T follicular helper cell (primary cell): ENCODE measurements around the gene LYSET.
"Not testable (repeated sequence)": the region's sequence is repeated elsewhere in the genome, so short reads cannot be mapped to it uniquely, and the experiment has no call there.

ENCODE experiments used
- DNase-seq: peaks from one replicate; pipeline ENCODE4 v3.0.0-alpha.2; 2020; ENCODE audit warnings: low read depth

LYSET gene

DNA sequence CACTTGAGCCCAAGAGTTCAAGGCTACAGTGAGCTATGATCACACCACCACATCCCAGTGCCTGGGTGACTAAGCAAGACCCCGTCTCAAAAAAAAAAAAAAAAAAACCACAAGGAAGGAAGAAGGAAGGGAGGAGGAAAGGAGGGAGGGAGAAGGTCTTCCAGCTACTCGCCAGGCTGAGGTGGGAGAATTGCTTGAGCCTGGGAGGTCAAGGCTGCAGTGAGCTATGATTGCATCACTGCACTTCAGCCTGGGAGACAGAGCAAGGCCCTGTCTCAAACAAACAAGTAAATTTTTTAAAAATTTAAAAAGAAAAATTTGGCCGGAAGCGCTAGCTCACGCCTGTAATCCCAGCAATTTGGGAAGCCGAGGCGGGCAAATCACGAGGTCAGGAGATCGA, 16.5 kb upstream of the LYSET start:
- DNase-seq: not testable (repeated sequence)

DNA sequence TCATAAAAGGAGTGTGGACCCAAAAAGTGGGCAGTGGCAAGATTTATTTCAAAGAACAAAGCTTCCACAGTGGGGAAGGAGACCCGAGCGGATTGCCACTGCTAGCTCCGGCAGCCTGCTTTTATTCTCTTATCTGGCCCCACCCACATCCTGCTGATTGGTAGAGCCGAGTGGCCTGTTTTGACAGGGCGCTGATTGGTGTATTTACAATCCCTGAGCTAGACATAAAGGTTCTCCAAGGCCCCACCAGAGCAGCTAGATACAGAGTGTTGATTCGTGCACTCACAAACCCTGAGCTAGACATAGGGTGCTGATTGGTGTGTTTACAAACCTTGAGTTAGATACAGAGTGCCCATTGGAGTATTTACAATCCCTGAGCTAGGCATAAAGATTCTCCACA, 15.5 kb upstream of the LYSET start:
- not testable (repeated sequence) for DNase-seq

DNA sequence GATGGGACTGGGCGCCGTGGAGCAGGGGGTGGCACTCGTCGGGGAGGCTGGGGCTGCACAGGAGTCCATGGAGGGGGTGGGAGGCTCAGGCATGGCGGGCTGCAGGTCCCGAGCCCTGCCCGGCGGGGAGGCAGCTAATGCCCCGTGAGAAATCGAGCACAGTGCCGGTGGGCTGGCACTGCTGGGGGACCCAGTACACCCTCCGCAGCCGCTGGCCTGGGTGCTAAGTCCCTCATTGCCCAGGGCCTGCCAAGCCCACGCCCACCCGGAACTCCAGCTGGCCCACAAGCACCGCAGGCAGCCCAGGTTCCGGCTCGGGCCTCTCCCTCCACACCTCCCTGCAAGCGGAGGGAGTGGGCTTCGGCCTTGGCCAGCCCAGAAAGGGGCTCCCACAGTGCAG, 15.0 kb upstream of the LYSET start:
- DNase-seq: not testable (repeated sequence)

DNA sequence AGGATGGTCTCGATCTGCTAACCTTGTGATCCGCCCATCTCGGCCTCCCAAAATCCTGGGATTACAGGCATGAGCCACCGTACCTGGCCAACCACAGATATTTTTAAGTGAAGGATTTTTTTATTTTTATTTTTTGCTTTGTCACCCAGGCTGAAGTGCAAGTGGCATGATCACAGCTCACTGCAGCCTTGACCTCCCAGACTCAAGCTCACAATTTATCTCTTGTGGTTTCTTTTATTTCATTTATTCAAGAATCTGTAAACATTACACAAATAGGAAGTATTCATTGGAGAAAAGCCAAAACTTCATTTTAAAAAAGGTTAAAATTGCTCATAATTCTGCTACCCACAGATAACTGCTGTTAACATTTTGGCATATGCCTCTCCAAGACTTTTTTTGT, 13.7 kb upstream of the LYSET start:
- no peak for DNase-seq

DNA sequence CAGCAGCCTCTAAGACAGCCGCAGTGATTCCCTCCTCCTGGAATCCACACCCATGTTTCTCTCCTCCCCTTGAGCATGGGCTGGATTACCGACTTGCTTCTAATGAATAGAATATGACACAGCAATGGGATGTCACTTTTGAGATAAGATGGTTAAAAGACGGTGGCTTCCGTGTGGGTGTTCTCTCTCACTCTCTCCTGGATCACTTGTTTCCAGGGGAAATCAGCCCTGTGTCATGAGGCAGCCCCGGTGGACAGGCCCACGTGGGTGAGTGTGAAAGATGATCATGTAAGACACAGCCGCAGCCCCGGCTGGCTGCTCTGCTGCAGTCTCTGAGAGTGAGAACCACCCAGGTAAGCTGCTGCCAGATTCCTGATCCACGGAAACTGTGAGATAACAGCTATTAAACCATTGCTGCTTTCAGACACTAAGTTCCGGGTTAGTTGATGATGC, 11.1 kb upstream of the LYSET start:
- no peak for DNase-seq

DNA sequence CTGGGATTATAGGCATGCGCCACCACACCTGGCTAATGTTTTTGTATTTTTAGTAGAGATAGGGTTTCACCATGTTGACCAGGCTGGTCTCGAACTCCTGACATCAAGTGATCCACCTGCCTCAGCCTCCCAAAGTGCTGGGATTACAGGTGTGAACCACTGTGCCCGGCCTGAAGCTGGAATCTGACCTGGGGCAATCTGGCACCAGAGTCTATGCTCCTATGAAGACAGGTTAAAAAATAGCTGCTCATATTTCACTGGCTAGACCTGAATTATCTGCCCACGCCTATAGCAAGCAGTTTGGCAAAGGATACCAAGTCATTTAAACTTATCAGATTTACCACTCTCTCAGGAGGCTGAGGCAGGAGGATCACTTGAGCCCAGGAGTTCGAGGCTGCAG, 10.4 kb upstream of the LYSET start:
- not testable (repeated sequence) for DNase-seq

DNA sequence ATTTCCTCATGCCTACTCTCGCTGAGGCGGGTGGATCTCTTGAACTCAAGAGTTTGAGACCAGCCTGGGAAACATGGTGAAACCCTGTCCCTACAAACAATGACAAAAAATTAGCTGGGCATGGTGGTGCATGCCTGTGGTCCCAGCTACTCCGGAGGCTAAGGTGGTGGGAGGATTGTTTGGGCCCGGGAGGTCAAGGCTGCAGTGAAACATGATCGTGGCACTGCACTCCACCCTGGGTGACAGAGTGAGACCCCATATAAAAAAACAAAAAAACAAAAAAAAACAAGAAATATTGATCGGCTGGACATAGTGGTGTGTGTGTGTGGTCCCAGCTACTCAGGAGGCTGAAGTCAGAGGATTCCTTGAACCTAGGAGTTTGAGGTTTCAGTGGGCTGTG, 9.6 kb upstream of the LYSET start:
- DNase-seq: no peak

DNA sequence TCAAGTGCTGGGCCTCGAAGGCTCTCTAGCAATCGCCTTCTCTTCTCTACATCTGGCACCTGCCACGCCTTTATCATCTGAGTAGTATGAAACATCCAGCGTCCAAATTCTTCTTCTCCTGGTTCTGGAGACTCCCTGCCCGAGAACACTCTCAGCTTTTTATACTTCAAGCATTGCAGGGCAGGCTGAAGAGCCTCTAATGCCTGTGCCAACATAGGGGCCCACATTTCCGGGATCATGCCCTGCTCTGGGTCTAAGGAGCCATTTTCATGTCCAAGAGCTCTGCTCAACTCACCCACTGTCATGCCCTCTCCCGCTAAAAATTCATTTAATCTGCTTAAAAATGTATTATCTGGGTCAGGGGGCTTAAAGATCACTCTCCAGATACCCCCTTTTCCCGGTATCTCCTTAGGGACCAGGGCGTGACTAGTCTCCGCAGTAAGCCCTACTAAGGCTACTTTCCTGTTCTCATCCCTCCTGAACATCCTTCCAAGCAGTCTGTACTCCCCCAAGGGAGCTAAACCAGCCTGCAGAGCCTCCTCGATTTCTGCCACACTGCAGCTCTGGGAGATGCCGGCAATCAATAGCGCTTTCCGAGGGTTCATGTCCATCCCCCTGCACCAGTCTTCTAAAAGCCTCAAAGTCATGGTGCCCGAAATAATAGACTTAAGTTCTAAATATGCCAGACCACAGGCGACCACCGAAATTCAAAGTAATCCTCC, 1.4 kb upstream of the LYSET start:
- DNase-seq: no peak

DNA sequence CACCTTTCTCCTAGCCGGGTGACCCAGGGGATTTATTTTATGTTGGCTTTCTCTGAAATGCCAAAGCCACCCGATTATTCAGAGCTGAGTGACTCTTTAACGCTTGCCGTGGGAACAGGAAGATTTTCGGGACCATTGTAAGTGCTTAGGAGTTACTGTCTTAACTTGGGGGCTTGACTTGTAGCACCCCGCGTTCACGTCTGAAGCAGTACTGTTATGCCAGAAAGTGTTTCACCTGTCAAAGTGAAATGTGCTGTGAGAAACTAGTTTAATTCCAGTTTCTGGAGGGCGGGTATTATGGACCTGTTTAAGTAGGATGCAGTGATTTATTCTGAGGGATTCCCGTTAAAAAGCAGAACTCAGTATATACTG, 218 bp downstream of the LYSET start:
- no peak for DNase-seq

DNA sequence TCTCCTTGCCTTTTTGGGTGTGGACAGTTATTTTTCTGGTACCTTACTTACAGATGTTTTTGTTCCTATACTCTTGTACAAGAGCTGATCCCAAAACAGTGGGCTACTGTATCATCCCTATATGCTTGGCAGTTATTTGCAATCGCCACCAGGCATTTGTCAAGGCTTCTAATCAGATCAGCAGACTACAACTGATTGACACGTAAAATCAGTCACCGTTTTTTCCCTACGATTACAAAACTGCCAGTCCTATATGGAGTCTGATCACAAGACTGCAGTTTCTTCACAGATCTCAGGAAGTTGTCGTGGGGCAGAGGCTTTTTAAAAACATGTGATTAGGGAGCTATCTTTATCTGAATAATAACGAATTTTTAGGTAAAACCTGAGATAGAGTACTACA, 1.3 kb downstream of the LYSET start:
- no peak for DNase-seq

DNA sequence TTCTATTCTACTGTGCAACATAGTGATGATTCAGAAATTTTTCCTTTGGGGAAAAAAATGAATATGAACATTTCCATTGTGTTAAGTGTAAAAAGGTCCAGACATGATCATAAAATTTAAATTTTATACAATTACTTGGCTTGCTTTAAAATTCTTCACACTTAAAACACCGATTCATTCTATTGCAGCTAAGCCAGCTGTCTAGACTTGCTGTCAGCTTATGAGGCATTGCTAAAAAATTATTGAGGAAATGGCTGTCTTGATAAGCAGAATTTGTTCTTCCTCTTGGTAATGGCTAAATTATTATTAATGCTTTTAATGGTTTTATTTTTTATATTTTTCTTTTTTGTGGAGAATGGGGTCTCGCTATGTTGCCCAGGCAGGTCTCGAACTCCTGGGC, 1.8 kb downstream of the LYSET start:
- DNase-seq: no peak

DNA sequence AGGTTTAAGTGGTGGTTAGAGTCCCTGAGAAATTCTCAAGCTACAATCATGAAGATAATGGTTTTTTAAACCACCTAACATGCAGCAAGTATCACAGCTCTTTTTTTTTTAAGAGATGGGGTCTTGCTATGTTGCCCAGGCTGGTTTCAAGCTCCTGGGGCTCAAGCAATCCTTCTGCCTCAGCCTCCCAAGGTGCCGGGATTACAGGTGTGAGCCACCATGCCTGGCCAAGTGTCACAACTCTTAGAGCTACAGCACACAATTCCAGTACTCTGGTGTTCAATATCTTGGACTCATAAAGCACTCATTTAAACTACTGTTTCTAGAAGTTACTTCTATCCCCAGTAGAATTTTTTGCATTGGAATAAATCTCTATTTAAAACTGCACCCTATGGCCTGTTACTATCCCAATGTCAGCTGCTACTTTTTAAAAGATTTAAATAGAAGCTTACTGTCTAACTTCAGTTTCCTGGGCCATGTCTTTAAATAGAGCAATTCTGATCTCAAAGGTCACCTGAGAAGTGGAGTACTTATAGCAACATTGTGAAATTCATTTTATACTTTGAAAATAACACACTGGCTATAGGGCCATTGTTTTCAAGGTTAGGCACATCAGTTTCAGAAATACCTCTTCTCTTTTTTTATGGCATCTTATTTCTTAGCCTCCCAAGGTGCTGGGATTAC, 10.3 kb downstream of the LYSET start:
- no peak for DNase-seq

DNA sequence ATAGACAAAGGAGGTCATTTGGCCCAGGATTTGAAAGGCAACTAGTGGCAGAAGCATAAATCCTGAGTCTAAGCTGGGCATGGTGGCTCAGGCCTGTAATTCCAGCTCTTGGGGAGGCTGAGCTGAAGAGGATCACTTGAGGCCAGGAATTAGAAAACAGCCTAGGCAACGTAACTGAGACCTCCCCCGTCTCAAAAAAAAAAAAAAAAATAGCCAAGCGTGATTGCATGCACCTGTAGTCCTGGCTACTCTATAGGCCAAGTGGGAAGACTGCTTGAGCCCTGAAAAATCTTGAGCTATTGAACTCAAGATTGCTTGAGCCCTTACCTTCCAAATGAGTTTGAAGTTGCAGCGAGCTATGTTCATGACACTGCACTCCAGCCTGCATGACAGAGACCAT, 13.9 kb downstream of the LYSET start:
- DNase-seq: no peak

DNA sequence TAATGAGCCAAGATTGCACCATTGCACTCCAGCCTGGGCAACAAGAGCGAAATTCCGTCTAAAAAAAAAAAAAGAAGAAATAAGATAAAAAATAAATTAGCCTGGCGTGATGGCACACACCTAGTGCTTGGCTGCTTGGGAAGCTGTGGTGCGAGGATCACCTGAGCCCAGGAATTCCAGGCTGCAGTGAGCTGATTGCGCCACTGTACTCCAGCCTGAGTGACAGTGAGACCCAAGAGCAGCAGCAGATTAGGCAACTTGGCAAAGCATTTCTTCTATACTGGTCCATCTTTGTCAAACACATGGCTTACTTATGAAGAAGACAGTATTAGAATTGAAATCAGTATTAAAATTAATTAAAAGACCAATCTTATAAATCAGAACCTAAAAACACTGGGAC, 15.4 kb downstream of the LYSET start:
- no peak for DNase-seq

DNA sequence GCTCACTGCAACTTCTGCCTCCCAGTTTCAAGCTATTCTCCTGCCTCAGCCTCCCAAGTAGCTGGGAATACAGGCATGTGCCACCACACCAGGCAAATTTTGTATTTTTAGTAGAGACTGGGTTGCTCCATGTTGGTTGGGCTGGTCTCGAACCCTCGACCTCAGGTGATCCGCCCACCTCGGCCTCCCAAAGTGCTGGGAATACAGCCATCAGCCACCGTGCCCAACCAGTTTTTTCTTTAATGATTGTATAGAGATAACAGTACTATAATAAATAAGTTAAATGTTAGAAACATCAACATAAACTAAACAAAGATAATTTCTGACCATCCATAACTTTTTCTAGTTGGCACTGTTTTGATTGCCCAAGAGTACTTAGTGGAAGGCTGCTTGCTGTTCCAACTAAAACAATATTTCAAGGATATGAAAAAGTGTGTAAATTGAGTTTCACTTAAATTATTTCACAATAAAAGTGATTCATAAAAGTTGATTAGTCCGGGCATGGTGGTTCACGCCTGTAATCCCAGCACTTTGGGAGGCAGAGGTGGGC, 16.1 kb downstream of the LYSET start:
- DNase-seq: no peak

DNA sequence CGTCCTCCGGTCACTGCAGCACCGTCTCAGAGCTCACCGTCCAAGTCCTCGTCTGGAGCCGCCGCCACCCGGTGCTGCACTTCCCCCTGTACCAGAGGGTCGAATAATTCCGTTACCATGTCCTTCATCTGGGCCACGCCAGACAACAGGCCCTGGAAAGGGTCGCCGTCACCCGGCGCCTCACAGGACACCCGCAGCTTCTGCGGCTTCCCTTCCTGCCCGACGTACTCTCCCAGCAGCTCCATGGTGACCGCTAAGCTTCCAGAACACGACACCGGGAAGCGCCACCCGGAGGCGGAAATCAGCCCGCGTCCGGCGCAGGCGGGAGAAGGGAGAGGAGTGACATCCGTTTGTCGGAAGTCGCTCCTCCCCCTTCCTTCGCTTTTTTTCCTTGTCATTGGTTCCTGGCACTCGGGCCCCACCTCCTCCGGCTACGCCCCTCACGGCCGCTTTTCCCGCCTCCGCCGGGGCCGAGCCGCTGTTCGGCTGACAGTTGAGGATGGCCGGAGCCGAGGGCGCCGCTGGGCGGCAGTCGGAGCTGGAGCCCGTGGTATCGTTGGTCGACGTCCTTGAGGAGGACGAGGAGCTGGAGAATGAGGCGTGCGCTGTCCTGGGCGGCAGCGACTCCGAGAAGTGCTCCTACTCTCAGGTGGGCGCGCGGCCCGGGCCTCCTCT, 21.8 kb downstream of the LYSET start, which contains the start of the genes GON7 and UBR7:
Gene GON7 (minus strand): TSS at position 273 of the 675 bp plus-strand sequence. CDS start 28 bp downstream, at position 245.
Gene UBR7 (plus strand): TSS at position 464 of the 675 bp plus-strand sequence. CDS start 36 bp downstream, at position 500.
- peak; percentile 82 for DNase-seq

DNA sequence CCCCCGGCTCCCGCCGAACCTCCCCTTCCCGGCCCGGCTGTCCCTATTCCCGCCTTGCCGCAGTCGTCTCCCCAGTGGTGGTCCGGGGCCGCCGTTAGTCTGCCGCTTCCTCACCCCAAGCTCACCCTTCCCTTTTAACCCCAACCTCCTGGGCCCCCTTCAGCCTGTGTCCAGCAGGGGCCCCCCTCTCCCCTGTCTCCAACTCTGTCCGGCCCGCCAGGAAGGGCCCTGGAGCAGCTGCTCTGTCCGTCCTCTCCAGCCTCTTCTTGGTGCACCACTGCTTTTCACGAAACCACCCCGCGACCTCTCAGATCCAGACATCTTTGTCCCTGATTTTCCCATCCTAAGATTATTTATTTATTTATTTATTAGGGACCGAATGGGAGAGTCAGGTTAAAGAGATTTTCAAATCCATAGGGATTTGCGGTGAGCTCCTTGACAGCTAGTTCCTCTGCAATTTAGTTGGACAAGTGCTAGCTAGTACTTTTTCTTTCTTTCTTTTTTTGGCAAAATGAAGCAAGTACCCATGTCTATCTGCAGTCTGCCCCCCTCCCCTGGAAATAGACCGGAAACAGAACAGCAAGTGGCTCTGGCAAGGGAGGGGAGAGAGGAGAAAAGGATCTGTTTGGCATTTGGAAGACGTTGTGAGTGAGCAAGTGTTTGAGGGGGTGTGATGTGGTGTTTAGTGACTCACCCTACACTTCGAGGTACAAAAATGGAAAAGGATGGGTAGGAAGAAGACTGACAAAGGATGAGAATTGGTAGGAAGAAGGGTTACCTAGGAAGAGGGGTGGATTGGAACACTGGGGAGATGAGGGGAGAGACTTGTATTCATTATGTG, 22.6 kb downstream of the LYSET start:
- no peak for DNase-seq

DNA sequence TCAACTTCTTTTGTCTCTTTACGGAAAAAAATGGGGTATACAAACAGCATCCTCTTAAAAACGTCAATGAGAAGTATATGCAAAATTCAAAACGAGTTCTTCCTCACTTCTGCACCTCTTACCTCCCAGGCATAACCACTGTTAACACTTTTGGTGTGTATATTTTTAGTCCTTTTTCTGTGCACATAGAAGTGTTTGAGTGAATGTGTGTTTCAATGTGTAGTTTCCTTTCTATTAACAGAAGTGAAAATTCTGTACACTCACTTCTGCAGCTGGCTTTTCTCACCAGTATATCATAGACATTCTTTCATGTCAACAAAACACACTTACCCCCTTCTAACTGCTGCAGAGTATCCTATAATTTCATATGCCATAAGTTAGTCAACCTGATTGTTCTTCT, 27.3 kb downstream of the LYSET start:
- no peak for DNase-seq

DNA sequence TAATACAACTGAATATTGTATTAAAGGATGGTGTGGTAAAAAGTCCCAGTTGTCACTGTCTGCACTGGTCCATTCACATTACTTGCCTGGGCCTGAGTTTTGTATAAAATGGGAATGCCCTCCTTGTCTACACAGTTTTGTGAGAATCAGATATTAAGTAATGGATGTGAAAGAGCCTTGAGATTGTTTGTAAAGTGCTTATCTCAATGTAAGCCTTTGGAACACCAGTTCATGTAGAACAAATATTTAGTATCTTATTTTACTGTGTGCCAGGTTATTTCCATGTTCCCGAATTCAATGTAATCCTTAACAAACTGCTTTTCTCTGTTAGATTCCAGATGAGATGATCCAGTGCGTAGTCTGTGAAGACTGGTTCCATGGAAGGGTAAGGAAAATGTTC, 29.5 kb downstream of the LYSET start:
- no peak for DNase-seq

DNA sequence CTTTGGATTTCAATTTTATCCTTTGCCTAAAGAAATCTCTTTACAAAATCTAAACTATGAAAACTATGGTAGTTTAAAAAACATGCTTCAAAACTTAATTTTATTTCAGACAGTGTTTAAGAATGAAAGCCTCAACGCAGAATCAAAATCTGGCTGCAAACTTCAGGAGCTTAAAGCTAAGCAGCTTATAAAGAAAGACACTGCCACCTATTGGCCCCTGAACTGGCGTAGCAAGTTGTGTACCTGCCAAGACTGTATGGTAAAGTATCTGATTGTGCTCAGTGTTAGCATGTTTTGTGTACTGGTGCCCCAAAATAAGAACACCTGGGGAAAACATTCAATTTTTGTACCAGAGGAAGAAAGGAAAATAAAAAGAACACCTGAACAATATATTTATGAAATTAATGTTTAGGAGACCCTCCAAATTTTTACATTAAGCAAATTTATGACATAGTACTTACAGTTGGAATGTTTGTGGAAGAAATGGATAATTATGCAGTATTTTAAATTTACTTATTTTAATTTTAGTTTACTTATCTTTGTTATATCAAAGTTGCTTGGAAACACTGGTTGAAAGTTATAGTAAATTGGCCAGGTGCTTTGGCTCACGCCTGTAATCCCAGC, 34.1 kb downstream of the LYSET start:
- peak; percentile 28 for DNase-seq

DNA sequence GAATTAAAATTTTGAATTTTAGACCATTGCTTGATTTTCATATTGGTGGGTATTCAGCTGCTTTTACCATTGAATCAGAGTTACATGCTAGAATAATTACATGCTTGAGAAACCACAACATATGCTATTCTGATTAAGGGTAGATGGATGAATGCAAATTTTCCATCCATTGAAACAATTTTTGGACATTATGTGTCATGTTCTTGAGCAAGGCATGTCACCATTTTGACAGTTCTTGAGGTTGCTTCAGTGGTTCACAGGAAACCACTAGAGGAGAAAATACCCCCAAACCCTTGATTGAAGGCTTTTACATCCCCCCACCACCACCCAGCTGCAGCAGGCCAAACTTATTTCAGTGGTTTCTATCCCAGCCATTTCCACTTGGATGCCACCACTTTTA, 35.4 kb downstream of the LYSET start:
- no peak for DNase-seq
